ENCODE data around the gene HDLBP.

GRCh38 chr2:241254904-241255351 is 60.5 kb downstream of the HDLBP start:
- TF ChIP-seq CTCF (IDR thresholded peaks at IDR 0.05) (no peak), POLR2A (IDR thresholded peaks at IDR 0.05) (no peak)
